ENCODE results near the gene PIPOX.
A peak's percentile ranks its signal among the peaks of the same experiment; 100 is the strongest.

PIPOX gene

GRCh38 chr17:29022074-29022473, 20.9 kb upstream of the PIPOX start:
- Histone ChIP-seq H3K9me3 (ENCODE audit: insufficient read depth, low read depth, low read length) (no peaks in the 10 kb centered on the region), H3K36me3 (ENCODE audit: insufficient read depth, low read depth, low read length) (no peaks in the 10 kb centered on the region), H3K27ac (ENCODE audit: low read length) (no peak overlapping the region), H3K27me3 (ENCODE audit: insufficient read depth, low read length) (peaks cover 36% of the 10 kb centered on the region), H3K4me3 (ENCODE audit: low read length) (no peak overlapping the region), H3K9ac (ENCODE audit: low read depth, low read length) (no peak overlapping the region), H3K4me1 (ENCODE audit: insufficient read depth, low read length) (peaks cover 27% of the 10 kb centered on the region)

GRCh38 chr17:29024316-29024952, 18.5 kb upstream of the PIPOX start:
- Histone ChIP-seq H3K27ac (ENCODE audit: low read length) (no peak overlapping the region), H3K27me3 (ENCODE audit: insufficient read depth, low read length) (peaks cover 34% of the 10 kb centered on the region)

GRCh38 chr17:29031488-29031887, 11.5 kb upstream of the PIPOX start:
- H3K9me3 ChIP-seq (ENCODE audit: insufficient read depth, low read depth, low read length) = peaks cover 10% of the 10 kb centered on the region; the same call in 1 of the 2 replicates
- H3K27me3 ChIP-seq (ENCODE audit: insufficient read depth, low read length) = no peaks in the 10 kb centered on the region
- H3K27ac ChIP-seq (ENCODE audit: low read length) = peak overlapping the region; percentile 10
- no peaks in the 10 kb centered on the region for H3K36me3 ChIP-seq (ENCODE audit: insufficient read depth, low read depth, low read length)
- H3K9ac ChIP-seq (ENCODE audit: low read depth, low read length) = peak overlapping the region; percentile 63
- H3K4me3 ChIP-seq (ENCODE audit: low read length) = peak overlapping the region; percentile 37; the same call in 1 of the 2 replicates
- H3K4me1 ChIP-seq (ENCODE audit: insufficient read depth, low read length) = peaks cover 39% of the 10 kb centered on the region

More at GRCh38 chr17:29024316-29024952, 18.5 kb upstream of the PIPOX start:
- H3K36me3 ChIP-seq (ENCODE audit: insufficient read depth, low read depth, low read length) = no peaks in the 10 kb centered on the region
- H3K4me3 ChIP-seq (ENCODE audit: low read length) = no peak overlapping the region
- H3K9ac ChIP-seq (ENCODE audit: low read depth, low read length) = no peak overlapping the region
- peaks cover 18% of the 10 kb centered on the region; the same call in 1 of the 2 replicates for H3K4me1 ChIP-seq (ENCODE audit: insufficient read depth, low read length)
- no peaks in the 10 kb centered on the region for H3K9me3 ChIP-seq (ENCODE audit: insufficient read depth, low read depth, low read length)

GRCh38 chr17:29032013-29032856, 10.7 kb upstream of the PIPOX start:
- Histone ChIP-seq H3K4me1 (ENCODE audit: insufficient read depth, low read length) (peaks cover 45% of the 10 kb centered on the region), H3K9me3 (ENCODE audit: insufficient read depth, low read depth, low read length) (peaks cover 10% of the 10 kb centered on the region; the same call in 1 of the 2 replicates), H3K27me3 (ENCODE audit: insufficient read depth, low read length) (no peaks in the 10 kb centered on the region), H3K4me3 (ENCODE audit: low read length) (peak overlapping the region; percentile 37; the same call in 1 of the 2 replicates), H3K36me3 (ENCODE audit: insufficient read depth, low read depth, low read length) (no peaks in the 10 kb centered on the region), H3K27ac (ENCODE audit: low read length) (peak overlapping the region; percentile 26), H3K9ac (ENCODE audit: low read depth, low read length) (peak overlapping the region; percentile 63)

- H3K4me3 ChIP-seq (ENCODE audit: low read length) = peak overlapping the region; percentile 37; the same call in 1 of the 2 replicates
- H3K36me3 ChIP-seq (ENCODE audit: insufficient read depth, low read depth, low read length) = no peaks in the 10 kb centered on the region
- peaks cover 45% of the 10 kb centered on the region for H3K4me1 ChIP-seq (ENCODE audit: insufficient read depth, low read length)
- peak overlapping the region; percentile 26 for H3K27ac ChIP-seq (ENCODE audit: low read length)
- peaks cover 10% of the 10 kb centered on the region; the same call in 1 of the 2 replicates for H3K9me3 ChIP-seq (ENCODE audit: insufficient read depth, low read depth, low read length)
- no peaks in the 10 kb centered on the region for H3K27me3 ChIP-seq (ENCODE audit: insufficient read depth, low read length)
- H3K9ac ChIP-seq (ENCODE audit: low read depth, low read length) = peak overlapping the region; percentile 63; the same call in 1 of the 2 replicates
Measured at GRCh38 chr17:29032857-29033197, 10.1 kb upstream of the PIPOX start.

- no peaks in the 10 kb centered on the region for H3K36me3 ChIP-seq (ENCODE audit: insufficient read depth, low read depth, low read length)
- H3K9ac ChIP-seq (ENCODE audit: low read depth, low read length) = no peak overlapping the region
- H3K27ac ChIP-seq (ENCODE audit: low read length) = no peak overlapping the region
- peaks cover 56% of the 10 kb centered on the region for H3K4me1 ChIP-seq (ENCODE audit: insufficient read depth, low read length)
- H3K4me3 ChIP-seq (ENCODE audit: low read length) = no peak overlapping the region
- peaks cover 10% of the 10 kb centered on the region; the same call in 1 of the 2 replicates for H3K9me3 ChIP-seq (ENCODE audit: insufficient read depth, low read depth, low read length)
- no peaks in the 10 kb centered on the region for H3K27me3 ChIP-seq (ENCODE audit: insufficient read depth, low read length)
Measured at GRCh38 chr17:29034510-29034909, 8.4 kb upstream of the PIPOX start.

- peaks cover 53% of the 10 kb centered on the region for H3K4me1 ChIP-seq (ENCODE audit: insufficient read depth, low read length)
- no peak overlapping the region for H3K4me3 ChIP-seq (ENCODE audit: low read length)
- H3K9me3 ChIP-seq (ENCODE audit: insufficient read depth, low read depth, low read length) = peaks cover 10% of the 10 kb centered on the region; the same call in 1 of the 2 replicates
- H3K27me3 ChIP-seq (ENCODE audit: insufficient read depth, low read length) = no peaks in the 10 kb centered on the region
- no peak overlapping the region for H3K9ac ChIP-seq (ENCODE audit: low read depth, low read length)
- H3K36me3 ChIP-seq (ENCODE audit: insufficient read depth, low read depth, low read length) = no peaks in the 10 kb centered on the region
- no peak overlapping the region for H3K27ac ChIP-seq (ENCODE audit: low read length)
Measured at GRCh38 chr17:29036584-29036983, 6.4 kb upstream of the PIPOX start.

- H3K9me3 ChIP-seq (ENCODE audit: insufficient read depth, low read depth, low read length) = peaks cover 10% of the 10 kb centered on the region; the same call in 1 of the 2 replicates
- H3K36me3 ChIP-seq (ENCODE audit: insufficient read depth, low read depth, low read length) = no peaks in the 10 kb centered on the region
- no peak overlapping the region; the same call in 1 of the 2 replicates for H3K4me3 ChIP-seq (ENCODE audit: low read length)
- no peaks in the 10 kb centered on the region for H3K27me3 ChIP-seq (ENCODE audit: insufficient read depth, low read length)
- H3K27ac ChIP-seq (ENCODE audit: low read length) = peak overlapping the region; percentile 12
- H3K9ac ChIP-seq (ENCODE audit: low read depth, low read length) = peak overlapping the region; percentile 40; the same call in 1 of the 2 replicates
- peaks cover 52% of the 10 kb centered on the region for H3K4me1 ChIP-seq (ENCODE audit: insufficient read depth, low read length)
Measured at GRCh38 chr17:29037739-29038084, 5.2 kb upstream of the PIPOX start.

- peak overlapping the region; percentile 40; the same call in 1 of the 2 replicates for H3K9ac ChIP-seq (ENCODE audit: low read depth, low read length)
- H3K4me3 ChIP-seq (ENCODE audit: low read length) = peak overlapping the region; percentile 2; the same call in 1 of the 2 replicates
- no peaks in the 10 kb centered on the region for H3K27me3 ChIP-seq (ENCODE audit: insufficient read depth, low read length)
- H3K27ac ChIP-seq (ENCODE audit: low read length) = peak overlapping the region; percentile 12
- peaks cover 10% of the 10 kb centered on the region; the same call in 1 of the 2 replicates for H3K9me3 ChIP-seq (ENCODE audit: insufficient read depth, low read depth, low read length)
- H3K4me1 ChIP-seq (ENCODE audit: insufficient read depth, low read length) = peaks cover 51% of the 10 kb centered on the region
- no peaks in the 10 kb centered on the region for H3K36me3 ChIP-seq (ENCODE audit: insufficient read depth, low read depth, low read length)
Measured at GRCh38 chr17:29038085-29038795, 4.7 kb upstream of the PIPOX start.

GRCh38 chr17:29039764-29040598, 3.0 kb upstream of the PIPOX start:
- Histone ChIP-seq H3K4me1 (ENCODE audit: insufficient read depth, low read length) (peaks cover 55% of the 10 kb centered on the region), H3K27ac (ENCODE audit: low read length) (peak overlapping the region; percentile 4), H3K36me3 (ENCODE audit: insufficient read depth, low read depth, low read length) (no peaks in the 10 kb centered on the region), H3K4me3 (ENCODE audit: low read length) (no peak overlapping the region), H3K9ac (ENCODE audit: low read depth, low read length) (peak overlapping the region; percentile 3; the same call in 1 of the 2 replicates), H3K9me3 (ENCODE audit: insufficient read depth, low read depth, low read length) (peaks cover under 1% of the 10 kb centered on the region; the same call in 1 of the 2 replicates), H3K27me3 (ENCODE audit: insufficient read depth, low read length) (no peaks in the 10 kb centered on the region)

Data from iPS-20b (cell line).